Stimulated activated CD8-positive, alpha-beta memory T cell treated with anti-CD3 and anti-CD28 coated beads, Interleukin-15, amount 100 ng/mL, for 24 hours (primary cell): ENCODE data around the gene KMT2C.
"Not testable (repeated sequence)": the region's sequence is repeated elsewhere in the genome, so short reads cannot be mapped to it uniquely, and the experiment has no call there.

Experiments
- DNase-seq: peaks from one replicate; pipeline ENCODE4 v3.0.0-alpha.2; 2020; ENCODE audit warnings: low read depth

KMT2C gene

DNA sequence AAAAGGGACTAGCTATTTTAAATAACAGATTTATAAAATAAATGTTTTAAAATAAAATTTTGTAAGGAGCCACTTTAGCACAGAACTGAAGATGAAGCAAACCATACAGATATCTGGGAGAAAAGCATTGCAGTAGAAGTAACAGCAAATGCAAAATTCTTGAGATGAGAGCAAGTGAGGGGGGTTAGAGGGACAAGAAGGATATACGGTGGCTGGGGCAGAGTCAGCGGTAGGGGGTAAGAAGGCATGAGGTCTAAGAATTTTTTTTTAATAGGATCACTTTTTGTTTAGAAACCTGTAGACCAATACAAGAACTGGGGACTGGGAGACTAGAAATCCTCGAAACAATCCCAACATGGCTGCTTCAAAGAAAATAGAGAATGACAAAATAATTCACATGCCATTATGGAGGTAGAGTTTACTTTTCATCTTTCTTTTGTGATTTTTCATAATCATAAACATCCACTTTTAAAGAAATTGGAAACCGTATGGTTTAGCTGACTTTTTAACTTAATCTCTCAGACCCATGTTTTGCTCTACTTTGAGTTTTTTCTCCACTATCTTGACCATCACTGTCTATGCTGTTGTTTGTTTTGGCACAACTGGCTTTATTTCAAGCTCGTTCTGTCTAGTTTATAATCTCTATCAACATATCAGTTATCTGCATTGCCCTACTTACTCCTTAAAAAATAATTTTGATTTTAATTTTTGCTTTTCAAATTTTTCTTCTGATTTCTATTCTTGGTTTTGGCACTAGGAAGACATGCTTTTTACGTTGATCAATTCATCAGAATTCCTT is 73.5 kb downstream of the KMT2C start:
- no peak for DNase-seq

- no peak for DNase-seq
Observed at GRCh38 chr7:152355474-152356057, 80.2 kb downstream of the KMT2C start.

- DNase-seq: no peak
Observed at GRCh38 chr7:152354061-152354460, 81.7 kb downstream of the KMT2C start.

- DNase-seq: not testable (repeated sequence)
Observed at GRCh38 chr7:152353281-152353680, 82.5 kb downstream of the KMT2C start.

- not testable (repeated sequence) for DNase-seq
Observed at GRCh38 chr7:152351747-152352146, 84.1 kb downstream of the KMT2C start.

GRCh38 chr7:152351168-152351567 is 84.6 kb downstream of the KMT2C start:
- DNase-seq: no peak

GRCh38 chr7:152347888-152348287 is 87.9 kb downstream of the KMT2C start:
- no peak for DNase-seq

GRCh38 chr7:152344253-152344652 is 91.5 kb downstream of the KMT2C start:
- no peak for DNase-seq

DNA sequence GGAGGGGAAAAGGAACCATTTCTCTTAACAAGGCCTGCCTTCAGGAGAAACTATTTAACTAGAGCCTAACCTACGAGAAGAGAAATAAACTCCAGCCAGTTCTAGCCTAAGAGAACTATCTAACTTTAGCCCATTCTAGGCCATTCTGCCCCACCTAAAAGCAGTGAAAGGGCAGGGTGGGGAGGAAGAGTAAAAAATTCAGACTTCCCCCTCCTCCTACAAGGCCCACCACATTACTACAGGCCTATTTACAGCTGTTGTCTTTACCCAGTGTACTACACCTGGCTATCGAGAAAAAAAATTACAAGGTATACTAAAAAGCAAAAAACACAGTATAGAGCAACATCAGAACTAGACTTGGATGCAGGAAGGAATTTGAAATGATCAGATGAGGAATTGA is 93.0 kb downstream of the KMT2C start:
- no peak for DNase-seq

DNA sequence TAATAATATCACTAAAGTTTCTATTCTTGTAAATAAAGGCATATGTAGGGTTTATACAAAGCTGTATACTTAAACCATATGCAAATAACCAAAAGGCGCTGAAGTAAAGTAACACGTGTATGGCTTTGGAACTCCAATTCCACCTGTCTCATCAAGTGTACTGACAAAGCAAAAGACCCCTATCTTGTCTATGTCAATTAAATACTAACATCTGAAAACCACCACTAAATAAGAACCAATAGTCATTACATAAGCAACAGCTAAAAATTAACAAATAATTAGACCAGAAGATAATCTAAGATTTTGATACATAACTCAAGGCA is 93.9 kb downstream of the KMT2C start:
- DNase-seq: no peak

- DNase-seq: no peak
Observed at GRCh38 chr7:152341039-152341913, 94.5 kb downstream of the KMT2C start.

- no peak for DNase-seq
Observed at GRCh38 chr7:152340161-152340560, 95.6 kb downstream of the KMT2C start.

- DNase-seq: no peak
Observed at GRCh38 chr7:152338561-152338960, 97.2 kb downstream of the KMT2C start.

DNA sequence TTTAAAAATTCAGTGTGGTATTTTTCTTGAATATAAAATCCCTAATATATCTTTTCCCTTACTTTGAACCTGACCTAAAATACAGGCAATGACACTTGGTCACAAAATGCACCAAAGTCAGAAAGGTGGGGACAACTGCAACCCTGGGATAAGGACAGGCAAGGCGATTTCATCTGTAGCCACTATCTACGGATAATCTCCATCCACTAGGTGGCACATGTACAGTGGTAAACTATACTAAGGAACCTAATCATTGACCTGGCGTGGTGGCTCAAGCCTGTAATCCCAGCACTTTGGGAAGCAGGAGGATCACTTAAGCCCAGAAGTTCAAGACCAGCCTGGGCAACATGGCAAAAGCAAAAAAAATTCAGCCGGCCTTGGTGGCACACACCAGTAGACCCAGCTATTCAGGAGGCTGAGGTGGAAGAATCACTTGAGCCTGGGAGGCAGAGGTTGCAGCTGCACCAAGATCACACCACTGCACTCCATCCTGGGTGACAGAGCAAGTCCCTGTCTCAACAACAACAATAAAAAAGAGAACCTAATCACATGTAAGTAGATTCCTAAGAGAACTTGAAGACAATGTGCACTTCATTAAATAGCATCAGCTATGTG is 98.9 kb downstream of the KMT2C start:
- DNase-seq: no peak

DNA sequence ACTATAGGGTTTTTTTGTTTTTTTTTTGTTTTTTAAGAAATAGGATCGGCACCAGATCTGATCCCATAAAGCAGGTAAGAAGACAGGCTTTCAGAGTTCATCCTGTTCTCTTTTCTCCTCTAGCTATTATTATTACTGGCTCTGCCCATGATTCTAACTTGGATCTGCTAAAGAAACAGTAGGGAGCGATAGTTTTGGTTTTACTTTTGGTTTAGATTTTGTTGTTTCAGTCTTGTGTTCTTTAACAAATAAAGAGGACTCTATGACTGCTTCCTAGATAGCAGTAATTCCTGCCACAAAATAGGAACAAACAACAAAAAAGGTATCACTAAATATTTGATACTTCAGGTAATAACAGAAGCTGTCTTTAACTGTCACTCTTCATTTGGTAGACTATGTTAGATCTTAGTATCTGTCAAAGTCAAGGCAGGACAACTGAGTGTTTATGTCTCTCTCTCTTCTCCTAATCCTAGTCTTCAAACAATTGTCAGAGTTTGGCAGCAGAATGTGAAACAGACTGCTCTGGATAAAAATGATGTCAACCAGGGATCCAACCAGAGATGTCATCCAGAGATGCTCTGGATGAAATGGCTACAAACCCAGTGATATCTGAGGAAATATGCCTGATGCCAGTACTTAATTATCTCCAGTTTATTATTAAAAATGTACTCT is 99.8 kb downstream of the KMT2C start:
- no peak for DNase-seq

DNA sequence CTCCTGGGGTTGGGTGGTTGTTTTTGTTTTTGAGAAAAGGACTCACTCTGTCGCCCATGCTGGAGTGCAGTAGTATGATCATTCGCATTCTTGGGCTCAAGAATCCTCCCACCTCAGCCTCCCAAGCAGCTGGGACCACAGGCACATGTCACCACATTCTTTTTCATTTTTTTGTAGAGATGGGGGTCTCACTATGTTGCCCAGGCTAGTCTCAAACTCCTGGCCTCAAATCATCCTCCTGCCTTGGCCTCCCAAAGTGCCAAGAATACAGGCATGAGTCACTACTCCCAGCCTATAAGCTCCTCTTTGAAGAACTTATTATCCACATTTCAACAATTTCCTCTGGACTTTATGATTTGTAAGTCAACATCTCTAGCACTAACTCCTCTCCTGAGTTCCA is 102.7 kb downstream of the KMT2C start:
- no peak for DNase-seq

- no peak for DNase-seq
Observed at GRCh38 chr7:152330827-152331226, 105.0 kb downstream of the KMT2C start.

DNA sequence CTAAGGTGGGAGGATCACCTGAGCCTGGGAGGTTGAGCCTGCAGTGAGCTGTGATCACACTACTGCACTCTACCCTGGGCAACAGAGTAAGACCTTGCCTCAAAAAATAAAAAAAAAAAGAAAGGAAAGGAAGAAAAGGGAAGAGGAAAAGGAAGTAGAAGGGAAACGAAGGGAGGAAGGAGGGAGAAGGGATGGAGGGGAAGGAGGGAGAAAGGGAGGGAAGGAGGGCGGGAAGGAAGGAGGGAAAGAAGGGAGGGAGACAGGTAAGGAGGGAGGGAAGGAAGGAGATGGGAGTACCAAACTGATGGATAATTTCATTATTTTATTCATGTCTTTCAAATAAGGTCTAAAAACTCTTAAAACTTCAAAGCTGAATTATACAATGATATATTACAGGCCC is 106.3 kb downstream of the KMT2C start:
- no peak for DNase-seq

DNA sequence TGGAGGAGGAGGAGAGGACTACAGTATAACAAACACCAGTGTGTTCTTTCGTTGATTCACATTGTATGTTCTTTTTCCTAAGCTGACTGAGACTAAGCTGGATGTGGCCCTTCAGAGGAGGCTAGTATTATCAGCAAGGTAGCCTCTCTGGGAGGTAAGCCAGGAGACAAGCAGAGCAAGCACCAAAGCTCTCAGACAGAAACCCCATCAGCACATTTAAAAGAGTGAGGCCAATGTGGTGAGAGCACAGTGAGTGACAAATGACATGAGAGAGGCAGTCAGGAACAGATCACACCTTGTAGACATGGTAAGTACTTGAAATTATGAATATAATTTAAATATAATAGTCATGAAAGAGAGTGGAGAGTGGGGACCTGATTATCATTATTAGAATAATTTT is 107.6 kb downstream of the KMT2C start:
- DNase-seq: no peak

DNA sequence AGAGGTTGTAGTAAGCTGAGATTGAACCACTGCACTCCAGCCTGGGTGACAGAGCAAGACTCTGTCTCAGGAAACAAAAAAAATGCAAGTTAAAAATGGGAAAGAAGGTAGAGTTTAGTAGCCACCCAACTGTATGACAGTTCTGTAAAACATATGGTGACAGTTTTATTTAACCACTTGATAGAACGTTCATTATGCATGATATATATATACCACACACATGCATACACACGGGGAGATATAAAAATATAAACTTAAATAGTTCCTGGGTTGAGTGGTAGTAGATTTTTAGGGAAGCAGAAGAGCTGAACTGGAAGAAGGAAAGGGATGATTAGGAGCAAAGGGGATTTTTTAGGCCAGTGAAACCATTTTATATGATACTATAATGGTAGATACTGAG is 120.0 kb downstream of the KMT2C start:
- no peak for DNase-seq

- no peak for DNase-seq
Observed at GRCh38 chr7:152313831-152314604, 121.8 kb downstream of the KMT2C start.
